Activated naive CD4-positive, alpha-beta T cell treated with anti-CD3 and anti-CD28 coated beads, Interleukin-2, amount 50 U/mL, for 24 hours (primary cell): ENCODE measurements around the gene TMCO1.
"Not testable (repeated sequence)": the region's sequence is repeated elsewhere in the genome, so short reads cannot be mapped to it uniquely, and the experiment has no call there.

Source experiments
- H3K27ac Mint-ChIP-seq: one replicate; pipeline ENCODE4 v1.8.0; 2021; ENCODE audit warnings: mild to moderate bottlenecking, mixed read lengths
- H3K27me3 Mint-ChIP-seq: one replicate; pipeline ENCODE4 v1.8.0; 2021; ENCODE audit warnings: mixed read lengths
- H3K36me3 Mint-ChIP-seq: one replicate; pipeline ENCODE4 v1.8.0; 2021; ENCODE audit warnings: mixed read lengths
- H3K4me1 Mint-ChIP-seq: one replicate; pipeline ENCODE4 v1.8.0; 2021; ENCODE audit warnings: mixed read lengths
- H3K4me3 Mint-ChIP-seq: one replicate; pipeline ENCODE4 v1.8.0; 2021; ENCODE audit warnings: mild to moderate bottlenecking, mixed read lengths
- H3K9me3 Mint-ChIP-seq: one replicate; pipeline ENCODE4 v1.8.0; 2021; ENCODE audit warnings: mixed read lengths

TMCO1 gene

GRCh38 chr1:165712764-165713163 lies 55.9 kb downstream of the TMCO1 start:
- Mint-ChIP-seq H3K27me3 (peaks cover under 1% of the 10 kb centered on the region), H3K9me3 (no peaks in the 10 kb centered on the region)

DNA sequence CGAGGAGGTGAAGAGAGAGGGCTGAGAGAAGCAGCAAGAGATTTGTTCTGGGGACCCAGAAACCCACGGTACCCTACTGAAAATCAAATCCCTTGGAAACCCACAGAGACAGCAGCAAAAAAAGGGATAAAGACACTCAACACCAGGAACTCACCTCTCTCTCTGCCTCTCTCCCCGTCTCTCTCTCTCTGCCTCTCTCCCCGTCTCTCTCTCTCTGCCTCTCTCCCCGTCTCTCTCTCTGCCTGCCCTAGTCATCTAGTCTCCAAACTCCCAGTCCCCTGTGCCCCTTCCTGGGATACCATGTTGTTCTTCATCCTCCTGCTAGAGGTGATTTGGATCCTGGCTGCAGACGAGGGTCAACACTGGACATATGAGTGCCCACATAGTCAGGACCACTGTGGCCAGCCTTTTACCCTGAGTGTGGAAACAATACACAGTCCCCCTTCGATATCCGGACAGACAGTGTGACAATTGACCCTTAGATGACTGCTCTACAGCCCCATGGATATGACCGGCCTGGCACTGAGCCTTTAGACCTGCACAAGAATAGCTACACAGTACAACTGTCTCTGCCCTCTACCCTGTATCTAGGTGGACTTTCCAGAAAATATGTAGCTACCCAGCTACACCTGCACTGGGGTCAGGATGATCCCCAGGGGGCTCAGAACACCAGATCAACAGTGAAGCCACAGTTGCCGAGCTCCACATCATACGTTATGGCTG lies 60.5 kb downstream of the TMCO1 start:
- Mint-ChIP-seq H3K4me3 (no peak overlapping the region), H3K27ac (no peak overlapping the region), H3K27me3 (peaks cover 4% of the 10 kb centered on the region), H3K4me1 (no peaks in the 10 kb centered on the region), H3K36me3 (no peaks in the 10 kb centered on the region), H3K9me3 (no peaks in the 10 kb centered on the region)

More at GRCh38 chr1:165712764-165713163, 55.9 kb downstream of the TMCO1 start:
- Mint-ChIP-seq H3K36me3 (no peaks in the 10 kb centered on the region), H3K4me1 (no peaks in the 10 kb centered on the region), H3K27ac (no peak overlapping the region), H3K4me3 (no peak overlapping the region)

GRCh38 chr1:165703648-165704047 lies 65.0 kb downstream of the TMCO1 start:
- Mint-ChIP-seq H3K27ac (no peak overlapping the region), H3K36me3 (no peaks in the 10 kb centered on the region), H3K4me3 (no peak overlapping the region), H3K27me3 (peaks cover 4% of the 10 kb centered on the region), H3K9me3 (no peaks in the 10 kb centered on the region), H3K4me1 (peaks cover 3% of the 10 kb centered on the region)

DNA sequence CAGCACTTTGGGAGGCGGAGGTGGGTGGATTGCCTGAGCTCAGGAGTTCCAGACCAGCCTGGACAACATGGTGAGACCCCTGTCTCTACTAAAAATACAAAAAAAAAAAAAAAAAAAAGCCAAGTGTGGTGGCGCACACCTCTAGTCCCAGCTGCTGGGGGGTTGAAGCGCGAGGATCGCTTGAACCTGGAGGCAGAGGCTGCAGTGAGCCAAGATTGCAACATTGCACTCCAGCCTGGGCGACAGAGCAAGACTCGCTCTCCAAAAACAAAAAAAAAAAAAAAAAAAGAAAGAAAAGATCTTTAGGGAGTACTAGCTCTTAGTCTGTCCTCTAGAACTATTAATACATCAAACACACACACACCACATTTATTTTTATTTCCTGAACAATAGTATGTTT lies 66.7 kb downstream of the TMCO1 start:
- H3K36me3 Mint-ChIP-seq, H3K27ac Mint-ChIP-seq, H3K27me3 Mint-ChIP-seq, H3K9me3 Mint-ChIP-seq, H3K4me3 Mint-ChIP-seq: not testable (repeated sequence)
- H3K4me1 Mint-ChIP-seq, result peaks cover 11% of the 10 kb centered on the region

DNA sequence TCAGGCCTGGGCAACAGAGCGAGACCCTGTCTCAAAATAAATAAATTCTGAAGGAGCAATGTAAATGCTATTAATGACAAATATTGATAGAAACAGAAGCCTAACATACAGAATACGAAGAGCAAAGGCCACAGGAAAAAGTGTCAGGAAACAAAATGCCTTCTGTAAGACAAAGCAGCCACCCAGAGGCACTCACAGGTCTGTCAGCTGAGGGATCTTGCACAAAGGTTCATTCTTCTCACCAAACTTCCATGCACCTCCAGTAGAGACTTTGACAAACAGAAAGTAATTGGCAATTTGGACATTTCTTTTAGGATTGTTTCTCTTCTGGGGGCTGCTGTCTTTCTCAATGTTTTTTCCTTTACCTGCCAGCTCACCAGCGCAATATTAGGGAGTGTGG lies 69.1 kb downstream of the TMCO1 start:
- Mint-ChIP-seq H3K9me3 (no peaks in the 10 kb centered on the region), H3K27me3 (no peaks in the 10 kb centered on the region), H3K4me3 (no peak overlapping the region), H3K4me1 (peaks cover 28% of the 10 kb centered on the region), H3K27ac (no peak overlapping the region), H3K36me3 (no peaks in the 10 kb centered on the region)

DNA sequence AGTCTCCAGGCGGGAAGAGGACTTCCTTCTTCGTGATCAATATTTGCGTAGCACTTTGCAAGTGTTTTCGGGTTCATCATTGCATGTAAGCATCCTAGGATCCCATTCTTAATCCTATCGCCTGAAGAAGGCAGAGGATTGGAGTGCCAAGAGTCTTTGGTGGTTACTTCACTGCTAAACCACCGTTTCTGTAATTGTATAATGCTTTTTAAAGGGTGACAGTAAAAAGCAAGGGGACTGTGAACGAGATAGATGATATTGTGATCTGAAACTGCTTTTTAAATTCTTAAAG lies 70.0 kb downstream of the TMCO1 start:
- no peaks in the 10 kb centered on the region for H3K9me3 Mint-ChIP-seq
- peak overlapping the region; percentile 92 for H3K4me3 Mint-ChIP-seq
- peaks cover 28% of the 10 kb centered on the region for H3K4me1 Mint-ChIP-seq
- peak overlapping the region; percentile 66 for H3K27ac Mint-ChIP-seq
- H3K27me3 Mint-ChIP-seq, result no peaks in the 10 kb centered on the region
- peaks cover 1% of the 10 kb centered on the region for H3K36me3 Mint-ChIP-seq

DNA sequence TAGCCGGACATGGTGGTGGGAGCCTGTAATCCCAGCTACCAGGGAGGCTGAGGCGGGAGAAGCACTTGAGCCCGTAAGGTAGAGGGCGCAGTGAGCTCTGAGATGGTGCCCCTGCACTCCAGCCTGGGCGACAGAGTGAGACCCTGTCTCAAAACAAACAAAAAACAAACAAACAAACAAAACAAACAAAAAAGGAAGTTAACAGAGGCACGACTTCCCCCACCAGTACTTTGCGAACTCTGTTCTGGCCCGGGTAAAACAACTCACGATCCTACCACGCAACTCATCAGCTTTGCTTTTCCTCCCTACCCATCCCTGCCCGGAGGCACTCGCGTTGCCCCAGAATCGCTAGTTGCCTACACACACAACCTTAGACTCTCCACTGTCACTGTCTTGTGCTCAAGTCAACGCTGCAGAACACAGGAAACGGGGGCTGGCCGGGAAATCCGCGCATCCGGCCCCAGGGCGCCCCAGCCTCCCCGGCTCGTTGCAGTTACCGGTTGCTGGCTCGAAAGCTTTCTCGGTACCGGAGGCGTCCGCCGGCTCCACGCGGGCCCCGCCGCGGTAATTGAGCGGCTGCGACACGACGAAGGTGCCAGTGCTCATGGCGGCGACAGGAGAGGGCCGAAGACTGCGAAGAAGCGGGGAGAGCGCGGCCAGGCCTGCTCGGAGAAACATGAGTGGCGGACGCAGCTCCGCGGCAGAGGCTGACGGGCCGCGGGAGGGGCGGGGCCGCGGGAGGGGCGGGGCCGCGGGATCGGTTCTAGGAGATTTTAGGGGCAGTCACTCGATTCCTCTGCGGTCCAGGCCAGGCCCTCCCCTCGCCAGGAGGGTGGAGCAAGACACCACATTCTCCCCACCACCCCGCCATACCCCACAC lies 70.5 kb downstream of the TMCO1 start, which contains the start of gene ALDH9A1:
TSS of gene ALDH9A1 (minus strand) at position 682 of the 880 bp plus-strand sequence. CDS start at position 678, 4 bp downstream.
- peaks cover 4% of the 10 kb centered on the region for H3K36me3 Mint-ChIP-seq
- peak within 1 kb of the TSS; percentile 92 for H3K4me3 Mint-ChIP-seq
- H3K27me3 Mint-ChIP-seq, result no peaks in the 10 kb centered on the region
- no peaks in the 10 kb centered on the region for H3K9me3 Mint-ChIP-seq
- peak within 1 kb of the TSS; percentile 73 for H3K27ac Mint-ChIP-seq
- H3K4me1 Mint-ChIP-seq, result peaks cover 28% of the 10 kb centered on the region

DNA sequence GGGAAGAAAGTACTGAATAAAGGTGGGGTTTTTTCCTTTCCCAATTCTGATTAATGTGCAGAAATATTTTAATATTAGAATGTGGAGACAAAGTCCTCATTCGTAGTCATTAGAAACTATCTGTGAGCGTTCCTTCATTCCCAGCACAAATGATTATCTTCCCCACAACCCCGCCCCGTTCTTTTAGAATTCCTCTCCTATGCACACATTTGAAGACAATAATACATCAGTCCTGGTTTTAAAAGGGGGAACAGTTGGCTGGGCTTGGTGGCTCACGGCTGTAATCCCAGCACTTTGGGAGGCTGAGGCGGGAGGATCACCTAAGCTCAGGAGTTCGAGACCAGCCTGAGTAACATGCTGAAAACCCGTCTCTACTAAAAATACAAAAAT lies 71.2 kb downstream of the TMCO1 start:
- Mint-ChIP-seq H3K4me3 (peak overlapping the region; percentile 92), H3K4me1 (peaks cover 28% of the 10 kb centered on the region), H3K9me3 (no peaks in the 10 kb centered on the region), H3K36me3 (peaks cover 5% of the 10 kb centered on the region), H3K27me3 (no peaks in the 10 kb centered on the region), H3K27ac (peak overlapping the region; percentile 73)

DNA sequence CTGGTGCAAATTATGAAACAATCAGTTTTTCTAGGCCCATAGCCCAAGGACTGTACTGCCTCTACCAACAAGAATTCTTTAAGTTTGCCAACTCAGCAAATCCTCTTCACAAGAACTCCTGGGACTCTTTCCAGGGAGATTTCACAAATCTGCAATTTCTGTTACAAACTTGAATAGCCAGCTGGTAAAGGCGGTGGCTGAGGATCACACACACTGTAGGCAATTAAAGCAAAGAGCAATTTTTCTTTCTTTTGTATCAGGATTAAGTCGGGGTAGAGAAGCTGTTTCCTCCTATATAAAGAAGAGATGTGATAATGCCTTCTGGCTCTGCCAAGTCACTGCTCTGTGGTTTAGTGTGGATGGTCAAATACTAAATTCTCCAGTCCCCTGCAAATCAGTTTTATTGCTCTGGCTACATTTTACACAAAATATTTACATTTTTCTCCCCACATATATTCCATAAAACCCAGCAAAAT lies 72.0 kb downstream of the TMCO1 start:
- H3K27me3 Mint-ChIP-seq, result no peaks in the 10 kb centered on the region
- peak overlapping the region; percentile 92 for H3K4me3 Mint-ChIP-seq
- H3K36me3 Mint-ChIP-seq, result peaks cover 7% of the 10 kb centered on the region
- peak overlapping the region; percentile 71 for H3K27ac Mint-ChIP-seq
- peaks cover 36% of the 10 kb centered on the region for H3K4me1 Mint-ChIP-seq
- no peaks in the 10 kb centered on the region for H3K9me3 Mint-ChIP-seq

GRCh38 chr1:165695031-165695430 lies 73.6 kb downstream of the TMCO1 start:
- H3K9me3 Mint-ChIP-seq, result no peaks in the 10 kb centered on the region
- no peak overlapping the region for H3K4me3 Mint-ChIP-seq
- peaks cover 9% of the 10 kb centered on the region for H3K36me3 Mint-ChIP-seq
- H3K27ac Mint-ChIP-seq, result no peak overlapping the region
- peaks cover 44% of the 10 kb centered on the region for H3K4me1 Mint-ChIP-seq
- H3K27me3 Mint-ChIP-seq, result no peaks in the 10 kb centered on the region

DNA sequence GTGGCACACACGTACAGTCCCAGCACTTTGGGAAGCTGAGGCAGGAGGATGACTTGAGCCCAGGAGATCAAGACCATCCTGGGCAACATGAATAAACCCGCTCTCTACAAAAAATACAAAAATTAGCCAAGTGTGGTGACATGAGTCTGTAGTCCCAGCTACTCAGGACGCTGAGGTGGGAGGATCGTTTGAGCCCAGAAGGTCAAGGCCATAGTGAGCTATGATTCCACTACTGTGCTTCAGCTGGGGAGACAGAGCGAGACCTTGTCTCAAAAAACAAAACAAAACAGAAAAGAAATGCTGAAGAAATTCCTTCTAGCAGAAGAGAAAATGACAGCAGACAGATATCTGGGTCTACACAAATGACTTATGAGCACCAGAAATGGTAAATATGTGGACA lies 80.6 kb downstream of the TMCO1 start:
- H3K4me1 Mint-ChIP-seq, result peaks cover 62% of the 10 kb centered on the region
- peak overlapping the region; percentile 51 for H3K27ac Mint-ChIP-seq
- peaks cover 24% of the 10 kb centered on the region for H3K36me3 Mint-ChIP-seq
- H3K9me3 Mint-ChIP-seq, result no peaks in the 10 kb centered on the region
- H3K27me3 Mint-ChIP-seq, result no peaks in the 10 kb centered on the region
- H3K4me3 Mint-ChIP-seq, result no peak overlapping the region

DNA sequence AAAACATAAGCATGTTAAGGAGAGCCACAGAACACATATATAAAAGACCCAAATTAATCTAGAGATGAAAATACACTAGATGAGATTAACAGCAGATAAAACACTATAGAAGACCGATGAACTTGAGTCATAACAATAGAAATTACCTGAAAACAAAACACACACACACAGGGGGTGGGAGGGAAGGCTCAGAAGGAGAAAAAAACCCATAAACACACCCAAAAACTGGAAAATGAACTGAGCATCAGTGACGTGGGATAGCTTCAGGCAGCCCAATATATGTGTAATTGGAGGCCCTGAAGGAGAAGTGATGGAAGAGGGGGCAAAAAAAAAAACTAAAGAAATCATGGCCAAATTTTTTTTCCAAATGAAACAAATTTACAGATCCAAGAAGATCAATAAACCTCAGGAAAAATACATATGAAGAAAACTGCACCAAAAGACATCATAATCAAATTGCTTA lies 81.7 kb downstream of the TMCO1 start:
- Mint-ChIP-seq H3K36me3 (peaks cover 31% of the 10 kb centered on the region), H3K27ac (peak overlapping the region; percentile 64), H3K4me1 (peaks cover 60% of the 10 kb centered on the region), H3K27me3 (no peaks in the 10 kb centered on the region), H3K9me3 (no peaks in the 10 kb centered on the region), H3K4me3 (no peak overlapping the region)

DNA sequence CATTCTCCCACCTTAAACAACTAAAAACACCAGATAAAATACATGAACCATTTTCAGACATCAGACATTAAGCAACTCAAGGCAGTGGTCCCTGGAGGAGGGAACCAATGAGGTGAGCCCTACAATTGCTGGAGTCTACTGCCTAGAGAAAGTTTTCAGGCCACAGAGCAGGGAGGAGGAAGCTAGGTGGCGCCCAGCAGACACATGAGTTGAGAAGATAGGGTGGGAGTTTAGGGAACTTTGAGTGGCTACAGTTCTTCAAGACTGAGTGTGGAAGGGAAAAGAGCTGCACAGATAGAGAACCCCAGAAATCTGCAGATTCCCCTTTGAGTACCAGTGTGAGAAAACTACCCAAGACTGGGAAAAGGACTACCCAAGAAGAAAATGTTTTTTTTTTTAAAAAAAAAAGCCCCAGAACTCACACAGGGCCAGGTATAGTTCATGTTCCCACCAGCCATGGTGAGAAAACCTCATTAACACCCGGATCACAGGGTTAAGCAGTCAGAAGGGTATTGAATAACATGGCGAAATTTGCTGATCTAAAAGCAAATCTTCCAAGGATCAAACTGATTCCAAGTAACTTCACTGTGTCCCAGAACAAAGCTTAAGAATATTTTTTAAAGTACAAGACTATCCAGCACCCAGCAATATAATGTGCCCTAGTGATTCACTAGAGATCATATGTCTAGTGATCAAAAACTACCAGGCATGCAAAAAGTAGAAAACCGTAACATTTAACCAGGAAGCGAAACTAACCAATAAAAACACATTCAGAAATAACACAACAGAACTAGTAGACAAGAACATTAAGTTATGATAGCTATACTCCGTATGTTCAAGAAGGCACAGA lies 82.3 kb downstream of the TMCO1 start:
- Mint-ChIP-seq H3K36me3 (peaks cover 32% of the 10 kb centered on the region), H3K9me3 (no peaks in the 10 kb centered on the region), H3K4me3 (no peak overlapping the region), H3K27ac (peak overlapping the region; percentile 64), H3K4me1 (peaks cover 54% of the 10 kb centered on the region), H3K27me3 (no peaks in the 10 kb centered on the region)

DNA sequence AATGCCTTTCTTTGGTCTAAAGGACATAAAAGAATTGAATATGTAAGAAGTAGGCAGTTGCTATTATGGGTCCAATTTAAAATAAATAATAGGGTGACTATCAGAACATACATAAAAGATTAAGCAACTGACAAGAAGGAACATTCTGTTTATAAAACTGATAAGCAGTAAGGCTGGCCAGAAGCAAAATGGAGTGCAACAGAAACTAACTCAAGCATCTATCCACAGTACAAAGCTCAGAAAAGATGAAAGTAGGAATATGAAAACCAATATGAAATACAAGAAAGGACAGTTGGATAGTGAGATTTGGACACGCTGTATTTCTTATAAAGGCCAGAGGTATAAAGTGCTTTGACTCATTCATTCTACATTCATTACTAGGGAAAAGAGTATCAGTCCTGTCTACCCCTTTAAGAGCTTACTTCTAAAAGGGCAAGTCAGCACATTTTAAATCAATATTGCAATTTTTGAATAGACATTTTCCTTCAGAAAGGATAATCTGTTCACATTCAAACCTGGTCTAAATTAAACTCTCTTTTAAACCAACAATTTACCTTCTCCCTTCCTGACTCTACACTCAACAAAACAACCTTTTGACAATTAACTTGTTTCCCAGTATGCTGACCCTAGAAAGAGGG lies 84.7 kb downstream of the TMCO1 start:
- H3K36me3 Mint-ChIP-seq, result peaks cover 42% of the 10 kb centered on the region

DNA sequence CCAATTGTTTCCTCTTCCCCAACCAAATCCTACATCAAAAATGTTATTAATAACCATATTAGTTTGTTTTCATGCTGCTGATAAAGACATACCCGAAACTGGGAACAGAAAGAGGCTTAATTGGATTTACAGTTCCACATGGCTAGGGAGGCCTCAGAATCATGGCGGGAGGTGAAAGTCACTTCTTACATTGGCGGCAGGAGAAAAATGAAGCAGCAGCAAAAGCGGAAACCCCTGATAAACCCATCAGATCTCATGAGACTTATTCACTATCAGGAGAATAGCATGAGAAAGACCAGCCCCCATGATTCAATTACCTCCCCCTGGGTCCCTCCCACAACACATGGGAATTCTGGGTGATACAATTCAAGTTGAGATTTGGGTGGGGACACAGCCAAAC lies 87.9 kb downstream of the TMCO1 start:
- Mint-ChIP-seq H3K36me3 (peaks cover 33% of the 10 kb centered on the region), H3K4me1 (peaks cover 51% of the 10 kb centered on the region)
- H3K4me3 Mint-ChIP-seq, H3K9me3 Mint-ChIP-seq, H3K27ac Mint-ChIP-seq, H3K27me3 Mint-ChIP-seq: not testable (repeated sequence)

More for the DNA sequence above, 84.7 kb downstream of the TMCO1 start:
- no peak overlapping the region for H3K4me3 Mint-ChIP-seq
- peaks cover 62% of the 10 kb centered on the region for H3K4me1 Mint-ChIP-seq
- no peaks in the 10 kb centered on the region for H3K27me3 Mint-ChIP-seq
- H3K9me3 Mint-ChIP-seq, result no peaks in the 10 kb centered on the region
- H3K27ac Mint-ChIP-seq, result no peak overlapping the region
